ENCODE data around the gene TMEM209.
"Not testable (repeated sequence)": the region's sequence is repeated elsewhere in the genome, so short reads cannot be mapped to it uniquely, and the experiment has no call there.

Gene TMEM209

DNA sequence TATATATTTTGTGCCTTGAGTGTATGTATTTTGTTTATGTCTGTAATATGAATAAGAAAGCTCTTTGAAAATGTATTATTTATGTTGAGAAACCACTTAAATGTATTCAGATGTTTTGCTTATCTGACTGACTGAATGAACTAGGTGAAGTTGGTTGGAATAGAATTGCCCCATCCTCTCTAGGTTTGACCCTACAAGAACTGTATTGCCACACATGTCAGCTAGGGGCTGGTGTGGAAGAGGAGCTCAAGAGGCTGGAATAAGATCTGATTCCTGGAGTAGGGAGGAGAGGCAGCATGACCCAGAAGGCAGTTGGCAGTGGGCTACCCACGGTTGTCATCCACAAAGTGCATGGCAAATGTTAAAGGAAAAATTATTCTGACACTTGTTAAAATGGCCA is 11.5 kb upstream of the TMEM209 start:
- no peak for DNase-seq

DNA sequence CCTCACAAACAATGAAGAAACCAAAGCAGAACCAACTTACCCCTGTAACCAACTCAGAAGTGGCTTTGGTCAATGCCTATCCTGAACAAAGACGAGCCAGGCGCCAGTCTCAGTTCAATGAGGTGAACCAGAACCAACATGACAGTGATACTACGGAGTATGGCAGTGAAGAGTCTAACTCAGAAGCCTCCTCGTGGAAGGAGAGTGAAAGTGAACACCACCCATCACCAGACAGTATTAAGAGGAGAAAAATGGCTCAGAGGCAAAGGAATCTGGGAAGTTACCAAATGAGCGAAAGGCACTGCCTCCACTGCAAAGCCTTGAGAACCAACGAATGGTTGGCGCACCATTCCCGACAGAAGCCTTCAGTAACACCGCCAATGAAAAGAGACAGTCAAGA is 10.8 kb upstream of the TMEM209 start:
- no peak for DNase-seq

DNA sequence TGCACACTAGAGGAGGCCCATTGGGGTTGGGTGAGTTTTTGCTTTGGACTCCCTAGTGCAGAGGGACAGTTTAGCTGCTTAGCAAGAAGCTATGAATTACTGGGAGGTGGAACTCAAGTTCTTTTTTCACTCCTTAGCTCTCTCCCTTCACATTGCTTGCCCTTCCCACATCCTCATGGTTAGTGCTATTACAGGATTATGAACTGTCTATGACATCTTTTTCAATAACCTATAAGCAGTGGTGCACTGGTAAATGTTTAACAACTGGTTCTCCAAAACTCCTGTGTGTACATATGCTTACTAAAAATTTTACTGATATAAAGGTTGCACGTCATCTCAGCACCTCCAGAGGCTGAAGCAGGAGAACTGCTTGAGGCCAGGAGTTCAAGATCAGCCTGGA is 8.6 kb upstream of the TMEM209 start:
- no peak for DNase-seq

DNA sequence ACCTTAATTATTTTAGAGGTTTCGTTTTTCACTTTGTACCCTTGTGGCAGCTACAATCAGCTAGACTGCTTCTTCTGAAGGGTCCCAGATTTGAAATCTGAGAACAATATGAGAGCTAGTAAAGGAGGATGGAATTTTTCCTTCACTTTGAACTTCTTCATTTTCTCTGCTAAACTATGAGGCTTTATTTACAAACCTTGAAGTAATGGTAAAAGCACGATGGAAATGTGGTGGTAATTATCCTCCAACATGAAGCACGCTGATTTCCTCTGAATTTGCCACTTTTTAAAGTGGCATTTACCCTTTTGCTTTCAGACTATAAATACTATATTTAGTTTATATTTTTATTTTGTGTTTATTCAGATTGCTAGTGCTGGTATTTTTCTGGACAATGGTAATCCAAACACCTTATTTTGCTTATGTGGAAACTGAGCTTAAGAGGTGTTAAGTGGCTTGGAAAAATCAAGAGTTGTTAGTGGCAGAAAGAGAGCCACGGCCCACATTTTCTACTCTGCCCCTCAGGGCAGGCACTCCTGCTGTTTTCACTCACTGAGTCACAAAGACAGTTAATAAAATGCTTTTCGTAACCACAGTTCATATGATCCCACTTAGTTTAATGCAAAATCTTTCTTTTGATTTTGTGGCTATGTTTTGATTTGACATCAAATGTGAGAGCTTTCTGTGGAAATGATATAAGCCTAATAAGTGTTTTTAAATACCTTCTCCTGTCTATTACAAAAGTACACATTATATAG is 5.2 kb upstream of the TMEM209 start:
- DNase-seq: no peak

DNA sequence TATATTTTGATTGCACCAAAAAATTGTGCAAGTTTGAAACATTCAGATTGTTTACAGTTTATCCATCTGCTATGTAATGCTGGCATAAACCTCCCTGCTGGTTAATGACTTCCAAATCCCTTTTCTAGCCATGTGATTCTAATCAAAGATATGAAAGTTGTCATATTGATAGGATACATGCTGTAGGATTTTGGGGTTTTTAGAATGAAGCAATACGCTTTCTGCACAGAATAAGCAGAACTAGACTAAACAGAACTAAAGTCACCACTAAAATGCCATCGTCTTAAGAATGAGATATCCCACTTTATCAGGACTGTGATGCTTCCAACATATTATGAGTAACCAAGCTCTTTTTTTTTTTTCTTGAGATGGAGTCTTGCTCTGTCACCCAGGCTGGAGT is 3.3 kb upstream of the TMEM209 start:
- no peak for DNase-seq

DNA sequence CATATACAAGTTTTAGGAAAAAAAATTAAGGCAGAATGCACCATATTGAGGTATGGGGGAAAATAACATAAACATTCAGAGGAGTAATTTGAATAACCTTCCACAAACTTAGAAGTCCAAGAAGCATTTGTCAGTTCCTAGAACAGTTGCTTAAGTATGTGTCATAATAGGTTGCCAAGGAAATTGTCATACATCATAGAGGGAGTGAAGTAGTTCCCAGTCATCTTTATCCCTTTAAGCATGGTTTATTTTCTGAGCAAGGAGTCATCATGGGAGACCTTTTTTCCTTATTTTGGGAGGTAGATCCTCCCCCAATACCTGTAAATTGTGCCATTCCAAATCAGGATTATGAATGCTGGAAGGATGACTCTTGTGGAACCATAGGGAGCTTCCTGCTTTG is 2.4 kb upstream of the TMEM209 start, which contains the start of gene SSMEM1:
TSS of gene SSMEM1 (plus strand) at position 219 of the 400 bp plus-strand sequence. CDS start at position 270, 51 bp downstream.
- no peak for DNase-seq

DNA sequence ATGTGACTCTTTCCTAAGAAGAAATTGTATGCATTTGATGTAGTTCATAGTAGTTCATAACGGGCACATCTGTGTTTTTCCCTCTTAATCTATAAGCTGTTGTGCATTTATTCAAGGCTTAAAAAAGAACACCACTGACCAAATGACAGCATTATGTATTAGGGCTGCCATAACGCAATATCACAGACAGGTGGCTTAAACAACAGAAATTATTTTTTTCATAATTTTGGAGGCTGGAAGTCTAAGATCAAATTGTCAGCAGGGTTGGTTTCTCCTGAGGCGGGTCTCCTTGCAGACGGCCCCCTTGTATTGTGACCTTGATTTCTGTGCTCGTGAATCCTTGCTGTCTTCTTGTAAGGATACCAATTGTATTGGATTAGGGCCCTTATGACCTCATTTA is 1.8 kb upstream of the TMEM209 start:
- no peak for DNase-seq

DNA sequence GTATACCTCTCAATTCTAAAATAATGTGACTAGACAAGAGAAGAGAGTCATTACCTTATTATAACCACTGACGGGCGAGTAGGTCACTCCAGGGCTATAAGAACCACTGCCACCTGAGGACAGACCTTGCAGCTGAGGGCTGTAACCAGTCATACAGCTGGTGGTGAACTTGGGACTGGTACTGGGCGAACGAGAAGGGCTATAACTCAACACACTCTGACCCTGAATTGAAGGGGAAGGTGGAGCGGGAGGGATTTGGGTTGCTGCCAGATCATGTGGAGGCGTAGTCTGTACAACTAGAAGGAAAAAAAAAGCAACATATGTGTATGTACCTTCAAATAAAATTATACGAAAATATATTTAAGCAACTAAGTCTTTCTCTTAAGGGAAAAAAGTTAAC is 3.4 kb downstream of the TMEM209 start:
- no peak for DNase-seq

DNA sequence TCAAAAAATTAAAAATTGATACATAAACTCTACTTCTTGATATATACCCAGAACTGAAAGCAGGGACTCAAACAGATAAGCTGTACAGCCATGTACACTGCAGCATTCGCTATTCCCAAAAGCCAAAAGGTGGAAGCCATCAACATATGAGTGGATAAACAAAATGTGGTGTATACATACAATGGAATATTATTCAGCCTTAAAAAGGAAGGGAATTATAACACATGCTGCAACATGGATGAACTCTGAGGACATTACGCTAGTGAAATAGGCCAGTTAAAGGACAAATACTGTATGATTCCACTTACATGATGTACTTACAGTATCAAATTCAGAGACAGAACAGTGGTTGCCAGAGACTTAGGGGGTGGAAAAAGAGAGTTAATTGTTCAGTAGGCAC is 8.1 kb downstream of the TMEM209 start:
- no peak for DNase-seq

DNA sequence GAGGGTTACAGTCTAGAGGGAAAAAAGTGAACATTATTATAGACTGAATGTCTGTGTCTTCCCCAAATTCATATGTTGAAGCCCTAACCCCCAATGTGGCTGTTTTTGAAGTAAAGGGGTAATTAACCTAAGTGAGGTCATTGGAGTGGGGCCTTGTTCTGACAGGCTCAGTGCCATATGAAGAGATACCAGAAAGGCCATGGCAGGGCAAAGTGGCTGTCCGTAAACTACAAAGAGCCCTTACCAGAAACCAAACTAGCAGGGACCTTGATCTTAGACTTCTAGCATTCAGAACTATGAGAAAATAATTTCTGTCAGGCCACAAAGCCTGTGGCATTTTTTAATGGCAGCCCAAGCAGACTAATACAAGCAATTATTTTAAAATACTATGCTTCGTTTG is 8.7 kb downstream of the TMEM209 start:
- DNase-seq: no peak

DNA sequence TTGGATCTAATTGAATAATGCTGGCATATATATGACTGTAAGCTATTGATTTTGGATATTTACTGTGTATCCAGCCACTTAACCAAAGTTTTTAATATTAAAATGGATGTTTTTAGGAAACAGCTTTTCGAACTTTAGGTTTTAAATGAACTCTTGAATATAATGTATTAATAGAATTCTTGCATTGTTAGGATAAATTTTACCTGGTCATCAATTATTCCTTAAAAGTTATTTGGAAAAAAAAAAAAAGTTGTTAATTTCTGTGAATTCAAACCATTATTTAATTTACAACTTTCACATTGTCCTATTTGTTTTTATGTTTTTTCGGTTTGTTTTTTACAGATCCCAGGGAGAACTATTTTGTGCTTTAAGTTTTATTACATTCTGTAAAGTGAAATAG is 9.8 kb downstream of the TMEM209 start:
- no peak for DNase-seq

DNA sequence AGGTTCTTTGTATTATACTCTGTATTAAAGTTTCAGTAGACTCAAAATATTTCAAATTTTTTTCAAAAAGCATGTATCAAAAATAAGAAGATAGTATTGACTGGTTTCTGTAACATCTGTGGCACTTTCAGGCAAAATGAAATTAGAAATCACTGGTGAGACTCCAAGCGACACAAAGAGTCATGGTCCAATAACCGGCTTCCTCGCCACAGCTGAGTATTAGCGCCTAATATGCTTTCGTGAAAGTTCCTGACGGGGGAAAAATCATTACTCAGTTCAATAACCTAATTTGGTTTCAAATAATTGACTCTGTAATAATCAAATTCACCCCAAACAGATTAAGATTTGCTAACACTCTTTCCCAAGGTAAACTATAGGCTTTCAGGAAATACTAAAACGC is 13.4 kb downstream of the TMEM209 start:
- DNase-seq: no peak

DNA sequence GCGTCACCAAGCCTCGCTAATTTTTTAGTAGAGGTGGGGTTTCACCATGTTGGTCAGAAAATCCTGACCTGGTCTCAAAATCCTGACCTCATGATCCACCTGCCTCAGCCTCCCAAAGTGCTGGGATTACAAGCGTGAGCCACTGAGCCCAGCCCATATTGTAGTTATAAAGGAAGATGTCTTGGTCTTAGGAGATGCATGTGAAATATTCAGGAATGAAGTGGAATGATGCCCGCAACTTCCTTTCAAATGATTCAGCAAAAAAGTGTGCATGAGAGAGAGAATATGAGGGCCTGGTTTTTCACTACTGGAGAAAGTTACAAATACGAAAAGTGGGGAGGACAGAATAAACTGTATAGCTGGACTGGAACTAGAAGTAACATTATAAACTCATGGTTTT is 15.9 kb downstream of the TMEM209 start:
- DNase-seq: no peak

DNA sequence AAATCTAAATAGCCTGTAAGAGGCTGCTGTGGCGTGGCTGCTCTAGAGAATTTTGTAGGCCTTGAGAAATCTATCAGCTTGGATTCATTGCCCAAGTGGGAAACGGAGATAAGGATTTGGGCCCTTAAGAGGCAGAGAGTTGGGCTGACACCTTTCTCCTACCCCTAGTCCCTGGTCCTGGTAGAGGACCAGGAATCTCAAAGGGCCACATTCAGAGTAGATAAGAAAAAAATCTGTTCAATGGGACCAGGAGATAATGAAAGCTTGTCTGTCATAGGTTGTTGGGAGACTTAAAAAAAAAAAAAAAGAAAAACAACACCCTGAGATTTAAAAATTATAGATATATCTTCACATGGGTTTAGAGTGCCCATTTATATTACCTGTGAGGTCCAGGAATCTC is 17.8 kb downstream of the TMEM209 start:
- no peak for DNase-seq

DNA sequence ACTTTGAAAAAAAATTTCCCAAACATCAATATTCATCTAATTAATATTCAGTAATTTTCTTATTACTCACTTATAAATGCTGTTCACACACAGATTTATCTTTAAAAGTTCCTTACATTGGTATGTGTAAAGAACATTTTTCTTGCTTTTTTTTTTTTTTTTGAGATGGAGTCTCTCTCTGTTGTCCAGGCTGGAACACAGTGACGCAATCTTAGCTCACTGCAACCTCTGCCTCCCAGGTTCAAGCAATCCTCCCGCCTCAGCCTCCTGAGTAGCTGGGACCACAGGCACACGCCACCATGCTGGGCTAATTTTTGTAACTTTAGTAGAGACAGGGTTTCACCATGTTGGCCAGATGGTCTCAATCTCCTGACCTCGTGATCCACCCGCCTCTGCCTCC is 20.9 kb downstream of the TMEM209 start:
- not testable (repeated sequence) for DNase-seq

DNA sequence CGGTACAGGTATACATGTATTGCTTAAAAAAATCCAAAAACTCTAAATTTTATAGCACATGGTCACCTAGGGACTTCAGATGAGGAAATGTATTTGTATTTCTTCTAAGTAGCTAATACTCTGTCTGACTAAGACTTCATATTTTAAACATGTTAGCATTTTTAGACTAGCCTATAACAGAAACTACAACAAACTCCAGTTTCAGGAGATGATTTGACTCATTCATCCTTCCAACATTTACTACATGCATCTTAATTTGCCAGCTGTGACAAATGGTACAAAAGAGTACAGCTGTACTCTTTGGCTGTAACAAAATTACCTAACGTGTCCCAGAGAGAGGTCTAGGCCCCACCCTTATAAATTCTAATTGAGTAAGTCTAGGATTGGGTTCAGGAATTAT is 22.2 kb downstream of the TMEM209 start:
- DNase-seq: no peak

DNA sequence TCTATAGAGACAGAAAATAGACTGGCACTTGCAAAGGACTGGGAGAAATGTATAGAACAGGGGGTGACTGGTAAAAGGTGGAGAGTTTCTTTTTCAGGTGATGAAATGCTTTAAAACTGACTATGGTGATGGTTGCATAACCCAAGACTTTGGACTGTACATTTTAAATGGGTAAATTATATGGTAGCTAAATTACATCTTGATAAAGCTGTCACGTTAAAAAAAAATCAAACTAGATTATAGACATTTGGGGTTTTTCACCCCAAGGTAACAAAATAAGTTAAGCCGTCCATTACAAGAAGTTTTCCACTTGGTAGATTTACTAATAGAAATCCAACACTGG is 24.0 kb downstream of the TMEM209 start:
- no peak for DNase-seq

DNA sequence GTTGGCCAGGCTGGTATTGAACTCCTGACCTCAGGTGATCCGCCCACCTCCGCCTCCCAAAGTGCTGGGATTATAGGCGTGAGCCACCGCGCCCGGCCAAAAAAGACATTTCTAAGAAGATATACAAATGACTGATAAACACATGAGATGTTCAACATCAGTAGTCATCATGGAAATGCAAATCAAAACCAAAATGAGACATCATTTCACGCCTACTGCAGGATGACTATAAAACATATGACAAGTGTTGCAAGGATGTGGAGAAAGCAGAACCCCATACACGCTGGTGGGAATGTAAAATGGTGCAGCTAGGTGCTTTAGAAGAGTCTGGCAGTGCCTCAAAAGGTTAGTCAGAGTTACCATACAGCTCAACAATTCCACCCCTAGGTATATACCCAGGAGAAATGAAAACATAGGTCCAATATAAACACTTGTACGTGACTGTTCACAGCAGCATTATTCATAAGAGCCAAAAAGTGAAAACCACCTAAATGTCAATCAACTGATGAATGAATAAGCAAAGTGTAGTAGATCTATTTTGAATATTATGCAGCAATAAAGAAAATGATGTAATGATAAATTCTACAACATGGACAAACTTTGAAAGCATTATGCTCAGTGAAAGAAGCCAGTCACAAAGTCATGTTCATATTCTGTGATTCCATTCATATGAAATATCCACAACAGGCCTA is 24.5 kb downstream of the TMEM209 start:
- no peak for DNase-seq

DNA sequence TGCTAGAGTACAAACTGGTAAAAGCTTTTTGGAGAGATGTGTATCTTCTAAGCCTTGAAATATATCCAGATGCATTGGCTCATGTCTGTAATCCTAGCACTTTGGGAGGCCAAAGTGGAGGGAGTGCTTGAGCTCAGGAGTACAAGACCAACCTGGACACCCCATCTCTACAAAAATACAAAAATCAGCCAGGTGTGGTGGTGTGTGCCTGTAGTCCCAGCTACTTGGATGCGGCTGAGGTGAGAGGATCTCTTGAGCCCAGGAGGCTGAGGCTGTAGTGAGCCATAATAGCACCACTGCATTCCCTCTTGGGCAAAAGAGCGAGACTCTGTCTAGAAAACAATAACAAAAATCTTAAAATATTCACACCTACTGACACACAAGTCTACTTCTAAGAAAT is 25.6 kb downstream of the TMEM209 start:
- DNase-seq: no peak

DNA sequence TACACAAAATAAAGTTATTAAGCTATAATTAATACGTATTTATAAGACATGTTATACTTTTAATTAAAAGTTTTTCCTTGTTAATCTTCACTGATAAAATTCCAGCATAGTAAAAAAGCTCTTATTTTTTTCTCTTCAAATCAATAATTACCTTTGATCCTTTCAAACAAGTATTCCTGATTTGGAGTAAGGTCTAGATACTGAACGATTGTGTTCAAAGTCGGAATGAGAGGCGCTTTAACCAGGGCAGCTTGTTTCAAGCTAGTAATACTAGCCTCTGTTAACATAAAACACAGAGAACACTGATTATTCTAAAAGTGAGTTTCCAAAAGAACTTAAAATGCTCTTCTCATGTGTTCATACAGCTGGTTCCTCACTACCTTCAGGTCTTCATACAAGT is 27.0 kb downstream of the TMEM209 start:
- DNase-seq: no peak

DNA sequence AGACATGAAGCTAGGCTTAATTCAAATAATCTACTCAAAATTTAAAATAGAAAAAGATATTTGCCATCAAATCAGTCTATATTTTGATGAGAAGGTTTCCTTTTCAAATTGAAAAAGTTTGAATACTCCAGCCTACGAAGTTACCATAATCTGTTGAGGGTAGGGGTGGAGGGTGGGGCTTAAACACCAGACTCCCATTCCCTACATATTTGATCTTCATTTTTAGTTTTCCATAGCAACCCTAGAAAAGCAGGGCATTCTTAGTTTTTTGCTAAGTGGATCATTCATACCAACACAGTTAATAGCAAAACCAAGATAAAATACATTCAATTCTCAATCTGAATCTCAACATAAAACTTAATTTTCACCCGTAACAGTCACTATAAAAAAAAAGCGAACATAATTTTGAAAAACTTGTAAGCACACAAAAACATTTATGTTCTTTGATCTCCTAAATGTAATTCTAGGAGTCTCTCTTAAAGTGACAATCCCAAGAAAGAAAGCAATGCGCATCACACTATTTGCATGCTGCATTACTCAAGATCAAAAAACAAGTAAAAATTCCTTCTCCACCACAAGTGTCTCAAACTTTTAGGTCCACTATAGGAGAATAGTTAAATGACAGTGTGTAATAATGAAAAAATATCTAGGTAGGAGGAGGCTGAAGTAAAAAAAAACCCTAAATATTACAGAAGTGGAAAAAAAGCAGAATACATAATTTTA is 30.8 kb downstream of the TMEM209 start:
- DNase-seq: no peak

DNA sequence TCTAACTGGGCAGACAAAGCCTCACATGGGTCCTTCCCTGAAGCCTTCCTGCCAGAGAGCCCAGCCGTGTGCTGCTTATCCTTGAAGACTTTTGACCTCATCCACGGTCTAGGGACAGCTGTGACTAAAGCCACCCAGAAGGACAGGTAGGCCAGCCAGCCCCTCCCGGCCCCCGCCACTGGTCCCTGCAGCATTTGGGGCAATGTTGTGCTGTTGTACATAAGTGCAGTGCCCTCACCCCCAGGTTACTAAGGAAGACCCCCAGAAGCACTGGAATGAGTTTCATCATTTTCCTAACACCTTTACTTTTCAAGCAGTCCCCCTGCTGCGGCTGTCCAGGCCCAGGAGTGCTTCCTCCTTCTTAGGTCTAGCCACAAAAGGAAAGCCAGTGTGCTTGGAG is 43.0 kb downstream of the TMEM209 start:
- no peak for DNase-seq

DNA sequence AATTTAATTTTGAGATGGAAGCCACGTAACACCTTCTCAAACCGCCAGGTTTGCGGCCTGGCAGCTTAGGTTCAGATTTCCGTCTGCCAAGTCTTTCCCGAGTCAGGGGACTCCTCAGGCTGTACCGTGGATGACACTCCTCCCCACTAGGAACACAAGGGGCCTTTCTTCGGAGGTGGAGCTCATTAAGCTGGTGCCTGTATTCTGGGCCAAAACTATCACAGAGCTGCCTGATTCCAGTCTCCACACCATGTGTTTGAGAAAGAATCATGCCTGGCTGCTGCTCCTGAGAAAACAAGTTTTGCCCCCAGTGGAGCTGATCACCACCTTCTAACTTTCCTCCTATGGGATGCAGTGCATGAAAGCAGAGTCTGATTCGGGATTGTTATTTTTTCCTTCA is 44.8 kb downstream of the TMEM209 start:
- no peak for DNase-seq

DNA sequence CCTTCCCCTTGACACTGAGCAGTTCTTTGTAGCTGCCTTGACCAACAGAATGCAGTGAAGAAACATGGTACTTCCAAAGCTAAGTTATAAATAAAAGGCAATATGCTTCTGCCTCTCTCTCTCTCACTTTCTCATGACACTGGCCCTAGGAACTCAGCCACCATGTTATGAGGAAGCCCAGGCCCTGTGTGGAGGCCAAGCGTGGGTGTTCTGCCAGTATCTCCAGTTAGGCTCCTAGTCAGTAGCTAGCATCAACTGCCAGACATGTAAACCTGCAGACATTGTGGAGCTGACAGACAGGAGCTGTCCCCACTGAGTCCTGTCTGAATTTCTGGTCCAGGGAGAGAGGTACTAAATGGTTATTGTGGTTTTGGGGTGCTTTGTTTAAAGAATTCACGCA is 45.2 kb downstream of the TMEM209 start:
- no peak for DNase-seq
